Subcutaneous abdominal adipose tissue (tissue), 5 donors: ENCODE measurements around the gene PAPSS1.

Source experiments
- H3K27ac ChIP-seq: one replicate; pipeline ENCODE4 v1.7.0; 2013; ENCODE audit warnings: low read depth, mild to moderate bottlenecking, inconsistent platforms, low read length, moderate library complexity
- H3K27me3 ChIP-seq, 5 donors: one replicate each; pipeline ENCODE4 v1.7.0; 2013; ENCODE audit warnings: low read length in 5 of 5, inconsistent platforms in 1 of 5; ENCODE audit not compliant: control insufficient read depth in 5 of 5, insufficient read depth in 4 of 5
- H3K36me3 ChIP-seq, 5 donors: one replicate each; pipeline ENCODE4 v1.7.0; 2013; ENCODE audit warnings: low read length in 5 of 5; ENCODE audit not compliant: control insufficient read depth in 5 of 5, insufficient read depth in 5 of 5
- H3K4me1 ChIP-seq, 5 donors: one replicate each; pipeline ENCODE4 v1.7.0; 2013; ENCODE audit warnings: low read length in 5 of 5, mild to moderate bottlenecking in 3 of 5, moderate library complexity in 1 of 5; ENCODE audit not compliant: control insufficient read depth in 5 of 5, insufficient read depth in 5 of 5
- H3K4me3 ChIP-seq, 5 donors: one replicate each; pipeline ENCODE4 v1.7.0; 2013; ENCODE audit warnings: low read length in 5 of 5, low read depth in 1 of 5
- H3K9ac ChIP-seq, 5 donors: one replicate each; pipeline ENCODE4 v1.7.0; 2013; ENCODE audit warnings: low read length in 5 of 5, mild to moderate bottlenecking in 4 of 5, moderate library complexity in 3 of 5
- H3K9me3 ChIP-seq, 5 donors: one replicate each; pipeline ENCODE4 v1.7.0; 2013; ENCODE audit warnings: low read length in 5 of 5; ENCODE audit not compliant: control insufficient read depth in 5 of 5
- donor health status: healthy.
- donor health status: healthy.
- donor health status: healthy.
- donor health status: healthy.
- donor health status: healthy.

PAPSS1 gene

DNA sequence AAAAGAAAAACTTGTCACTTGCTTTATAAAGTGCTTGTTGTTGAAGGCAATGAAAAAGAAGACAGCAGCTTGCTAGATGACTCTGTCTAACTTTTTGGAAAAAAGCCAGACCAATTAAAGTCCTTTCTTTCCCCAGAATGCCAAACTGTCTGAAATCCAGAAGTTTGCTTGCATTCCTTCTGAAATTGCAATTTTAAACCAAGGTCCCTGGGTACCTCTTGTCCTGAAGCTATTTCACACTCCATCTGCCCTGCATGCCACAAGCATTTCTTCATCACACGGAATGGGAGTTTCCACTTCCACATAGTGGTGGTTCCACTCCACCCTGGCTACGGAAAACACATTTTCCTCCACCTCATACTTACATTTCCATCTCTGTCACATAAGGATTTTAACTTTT, 101.0 kb downstream of the PAPSS1 start:
- H3K9me3 ChIP-seq: peaks cover 0 to 9% (median 5%) of the 10 kb centered on the region in 5 donors
- peaks cover 0 to 6% (median 0%) of the 10 kb centered on the region in 5 donors for H3K36me3 ChIP-seq
- H3K27ac ChIP-seq: peak overlapping the region; percentile 61
- H3K4me1 ChIP-seq: peaks cover 0 to 27% (median 6%) of the 10 kb centered on the region in 5 donors
- no peak overlapping the region for H3K9ac ChIP-seq
- no peak overlapping the region for H3K4me3 ChIP-seq
- no peaks in the 10 kb centered on the region for H3K27me3 ChIP-seq

DNA sequence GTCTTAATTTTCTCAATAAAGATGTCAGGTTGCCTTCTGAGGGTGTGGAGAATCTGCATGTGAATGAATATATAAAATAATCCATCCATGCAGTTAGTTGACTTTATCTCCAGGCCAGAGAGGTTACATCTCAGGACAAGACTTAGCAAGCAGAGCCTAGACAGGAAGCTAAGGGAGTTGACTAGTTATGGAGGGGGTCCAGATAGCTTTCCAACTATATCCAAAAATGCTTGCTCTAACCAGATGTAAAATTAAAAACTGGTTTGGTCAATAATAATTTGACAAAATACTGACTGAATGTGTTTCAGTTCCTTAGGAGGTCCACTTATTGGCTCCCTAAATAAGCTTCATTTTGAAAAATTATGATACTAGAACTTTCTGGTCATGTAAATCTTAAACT, 101.4 kb downstream of the PAPSS1 start:
- Histone ChIP-seq H3K36me3 (peaks cover 0 to 6% (median 0%) of the 10 kb centered on the region in 5 donors), H3K9me3 (peaks cover 0 to 9% (median 5%) of the 10 kb centered on the region in 5 donors), H3K27ac (peak overlapping the region; percentile 61), H3K4me3 (no peak overlapping the region), H3K4me1 (peaks cover 0 to 29% (median 6%) of the 10 kb centered on the region in 5 donors), H3K27me3 (no peaks in the 10 kb centered on the region), H3K9ac (no peak overlapping the region)

DNA sequence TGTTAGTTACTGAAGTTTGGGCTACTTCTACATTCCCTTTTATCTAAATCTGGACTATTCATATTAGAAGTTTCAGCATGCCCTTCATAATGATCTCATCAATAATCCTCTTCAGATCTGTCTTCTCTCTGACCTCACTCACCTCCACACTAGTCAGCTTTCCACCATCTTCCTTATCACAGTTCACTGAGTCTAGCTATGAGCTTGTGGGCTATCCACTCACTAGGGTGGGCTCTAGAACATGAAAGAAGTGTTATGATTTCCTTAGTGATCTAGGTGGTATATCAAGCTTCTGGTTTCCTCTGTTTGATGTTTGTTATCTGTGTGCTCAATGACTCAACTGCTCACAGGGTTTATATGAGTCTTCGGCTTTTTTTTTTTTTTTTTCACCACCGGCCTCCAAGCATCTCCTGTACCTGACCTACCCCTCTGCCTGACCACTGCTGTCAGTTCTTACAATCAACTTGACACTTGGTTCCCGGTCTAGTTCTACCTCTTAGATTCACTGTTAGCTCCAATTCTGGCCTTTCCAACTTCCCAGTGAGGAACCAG, 103.1 kb downstream of the PAPSS1 start:
- no peak overlapping the region for H3K4me3 ChIP-seq
- H3K9me3 ChIP-seq: no peaks in the 10 kb centered on the region
- H3K9ac ChIP-seq: no peak overlapping the region
- H3K36me3 ChIP-seq: peaks cover 0 to 5% (median 2%) of the 10 kb centered on the region in 5 donors
- H3K27me3 ChIP-seq: no peaks in the 10 kb centered on the region
- peaks cover 0 to 25% (median 6%) of the 10 kb centered on the region in 5 donors for H3K4me1 ChIP-seq
- no peak overlapping the region for H3K27ac ChIP-seq

DNA sequence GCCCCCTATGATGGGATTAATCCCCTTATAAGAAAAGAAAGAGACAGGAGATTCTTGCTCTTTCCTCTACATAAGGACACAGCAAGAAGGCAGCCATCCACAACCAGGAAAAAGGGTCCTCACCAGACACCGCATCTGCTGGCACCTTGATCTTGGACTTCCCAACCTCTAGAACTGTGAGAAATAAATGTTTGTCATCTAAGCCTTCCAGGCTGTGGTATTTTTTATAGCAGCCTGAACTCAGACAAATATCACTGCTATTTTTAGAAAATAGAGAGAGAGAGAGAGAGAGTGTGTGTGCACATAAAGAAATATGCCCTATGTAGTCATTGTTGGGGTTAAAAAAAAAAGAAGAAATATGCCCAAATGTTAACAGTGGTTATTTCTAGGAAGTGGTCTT, 104.2 kb downstream of the PAPSS1 start:
- Histone ChIP-seq H3K27me3 (no peaks in the 10 kb centered on the region), H3K4me3 (no peak overlapping the region), H3K36me3 (peaks cover 0 to 5% (median 2%) of the 10 kb centered on the region in 5 donors), H3K27ac (no peak overlapping the region), H3K9me3 (no peaks in the 10 kb centered on the region), H3K9ac (no peak overlapping the region), H3K4me1 (peaks cover 0 to 23% (median 6%) of the 10 kb centered on the region in 5 donors)

DNA sequence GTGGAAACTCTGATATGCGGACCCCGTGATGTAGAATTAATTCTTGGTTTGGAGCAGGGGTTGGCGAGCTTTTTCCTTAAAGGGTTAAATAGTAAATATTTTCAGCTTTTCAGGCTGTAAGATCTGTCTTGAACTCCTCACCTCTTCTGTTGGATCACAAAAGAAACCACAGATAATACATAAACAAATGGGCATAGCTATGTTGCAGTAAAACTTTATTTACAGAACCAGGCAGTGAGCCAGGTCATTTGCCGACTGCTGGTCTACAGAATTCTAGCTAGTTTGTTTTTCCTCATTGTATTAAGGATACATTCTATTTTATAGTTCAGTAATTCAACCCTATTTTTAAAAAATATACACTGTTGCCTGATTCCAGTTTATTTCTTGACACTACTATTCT, 116.6 kb downstream of the PAPSS1 start:
- Histone ChIP-seq H3K27ac (no peak overlapping the region), H3K9me3 (no peaks in the 10 kb centered on the region), H3K9ac (no peak overlapping the region)

DNA sequence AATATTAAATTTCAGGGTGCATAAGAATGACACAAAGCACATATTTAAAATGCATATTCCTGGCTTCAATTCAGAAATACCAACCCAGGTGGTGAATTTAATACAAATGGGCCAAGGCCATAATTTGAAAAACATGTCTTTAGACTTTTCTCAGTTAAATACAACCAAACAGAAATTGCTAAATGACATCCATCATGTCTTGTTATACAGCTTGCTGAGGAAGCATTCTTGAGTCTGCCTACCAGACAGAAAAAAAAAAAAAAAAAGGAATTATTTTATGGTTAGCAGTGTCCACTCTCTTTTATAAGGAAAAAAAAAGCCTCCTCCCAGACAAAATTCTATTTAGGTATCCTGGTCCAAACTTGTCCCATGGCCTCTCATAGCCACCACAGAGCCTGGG, 119.1 kb downstream of the PAPSS1 start:
- Histone ChIP-seq H3K4me1 (peaks cover 0 to 7% (median 0%) of the 10 kb centered on the region in 5 donors), H3K9me3 (no peaks in the 10 kb centered on the region), H3K36me3 (no peaks in the 10 kb centered on the region), H3K9ac (no peak overlapping the region), H3K27me3 (no peaks in the 10 kb centered on the region), H3K27ac (no peak overlapping the region), H3K4me3 (no peak overlapping the region)

More for the DNA sequence above, 116.6 kb downstream of the PAPSS1 start:
- Histone ChIP-seq H3K36me3 (no peaks in the 10 kb centered on the region), H3K27me3 (no peaks in the 10 kb centered on the region), H3K4me3 (no peak overlapping the region), H3K4me1 (peaks cover 0 to 7% (median 0%) of the 10 kb centered on the region in 5 donors)

DNA sequence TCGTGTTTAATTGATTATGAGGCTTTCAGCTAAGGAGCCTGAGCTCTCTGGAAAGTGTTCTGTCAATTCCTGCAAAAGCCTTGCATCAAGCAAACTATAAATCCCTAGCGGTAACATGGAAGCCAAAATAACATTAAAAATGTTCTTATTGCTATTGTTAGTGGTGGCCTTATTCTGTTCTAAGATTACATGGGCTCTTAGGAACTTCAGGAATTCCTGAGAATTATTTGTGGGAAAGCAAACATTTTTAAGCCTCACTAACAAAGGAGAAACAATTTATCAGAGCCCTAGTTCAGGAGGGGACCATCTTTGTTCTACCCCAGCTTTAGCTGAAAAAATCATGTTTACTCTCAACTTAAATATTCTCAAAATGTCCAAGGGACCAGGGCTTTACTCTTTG, 119.6 kb downstream of the PAPSS1 start:
- Histone ChIP-seq H3K27ac (no peak overlapping the region), H3K9me3 (no peaks in the 10 kb centered on the region), H3K4me1 (peaks cover 0 to 7% (median 0%) of the 10 kb centered on the region in 5 donors), H3K36me3 (no peaks in the 10 kb centered on the region), H3K9ac (no peak overlapping the region), H3K27me3 (no peaks in the 10 kb centered on the region), H3K4me3 (no peak overlapping the region)

DNA sequence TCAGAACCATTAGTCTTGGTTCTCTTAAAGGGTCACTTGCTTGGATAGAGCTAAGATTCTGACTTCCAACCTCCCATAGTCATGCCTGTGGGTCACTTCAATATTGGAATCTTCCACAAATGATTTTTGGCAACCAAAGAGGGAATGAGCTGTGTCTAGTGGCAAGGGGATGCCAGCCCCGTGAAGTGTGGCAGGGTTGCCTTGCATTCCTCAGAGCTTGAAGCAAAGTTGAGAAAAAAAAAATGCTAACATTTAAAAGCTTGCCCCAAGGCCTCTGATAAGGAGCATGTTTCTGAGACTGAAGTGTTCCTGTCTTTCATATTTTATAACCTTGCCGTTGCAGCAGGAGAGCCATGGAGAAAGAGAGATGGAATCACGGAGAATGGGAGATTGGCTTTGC, 120.2 kb downstream of the PAPSS1 start:
- Histone ChIP-seq H3K36me3 (no peaks in the 10 kb centered on the region), H3K9me3 (no peaks in the 10 kb centered on the region), H3K4me3 (no peak overlapping the region), H3K4me1 (peaks cover 0 to 7% (median 0%) of the 10 kb centered on the region in 5 donors), H3K27ac (no peak overlapping the region), H3K27me3 (no peaks in the 10 kb centered on the region), H3K9ac (no peak overlapping the region)

DNA sequence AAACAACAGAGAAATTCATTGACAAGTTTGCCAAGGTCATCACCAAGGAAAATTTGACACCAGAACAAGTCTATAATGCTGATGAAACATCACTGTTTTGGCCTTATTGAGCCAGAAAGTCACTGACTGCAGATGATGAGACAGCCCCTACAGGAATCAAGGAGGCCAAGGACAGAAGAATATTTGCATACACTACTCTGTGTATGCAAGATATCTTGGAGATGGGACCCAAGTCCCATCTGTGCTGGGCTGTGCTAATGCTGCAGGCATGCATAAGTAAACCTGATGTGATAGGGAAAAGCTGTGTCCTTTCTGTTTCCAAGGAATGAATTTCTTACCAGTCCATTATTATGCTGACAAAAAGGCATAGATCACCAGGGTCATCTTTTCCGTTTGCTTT, 126.8 kb downstream of the PAPSS1 start:
- no peaks in the 10 kb centered on the region for H3K4me1 ChIP-seq
- peaks cover 13 to 36% (median 21%) of the 10 kb centered on the region in 5 donors for H3K9me3 ChIP-seq
- H3K36me3 ChIP-seq: no peaks in the 10 kb centered on the region
- H3K27me3 ChIP-seq: no peaks in the 10 kb centered on the region
- H3K27ac ChIP-seq: no peak overlapping the region
- H3K9ac ChIP-seq: no peak overlapping the region
- peak overlapping the region in 1 of 5 donors; percentile 7 for H3K4me3 ChIP-seq

DNA sequence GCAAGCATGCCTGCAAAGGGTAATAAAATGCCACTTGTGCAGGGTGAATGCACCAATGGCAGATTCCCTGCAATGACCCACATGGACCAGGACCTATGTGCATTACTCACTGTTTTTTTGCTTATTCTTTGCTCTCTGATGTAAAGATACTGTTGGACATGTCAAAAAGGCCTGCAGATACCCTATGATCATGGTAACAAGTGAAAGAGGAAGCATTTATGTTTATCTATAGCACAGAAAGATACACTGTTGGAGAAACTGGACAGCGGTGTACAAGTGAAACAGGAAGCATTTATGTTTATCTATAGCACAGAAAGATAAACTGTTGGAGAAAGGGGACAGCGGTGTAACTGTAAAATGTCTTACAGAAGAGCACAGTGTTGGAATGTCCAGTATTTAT, 127.5 kb downstream of the PAPSS1 start:
- Histone ChIP-seq H3K4me1 (no peaks in the 10 kb centered on the region), H3K27ac (no peak overlapping the region), H3K27me3 (no peaks in the 10 kb centered on the region), H3K4me3 (no peak overlapping the region), H3K9me3 (peaks cover 13 to 43% (median 26%) of the 10 kb centered on the region in 5 donors), H3K9ac (no peak overlapping the region), H3K36me3 (no peaks in the 10 kb centered on the region)
